ENCODE data around the gene NCAM2.

Gene NCAM2

GRCh38 chr21:21468003-21468402 lies 469.8 kb downstream of the NCAM2 start:
- DNase-seq = no peak

DNA sequence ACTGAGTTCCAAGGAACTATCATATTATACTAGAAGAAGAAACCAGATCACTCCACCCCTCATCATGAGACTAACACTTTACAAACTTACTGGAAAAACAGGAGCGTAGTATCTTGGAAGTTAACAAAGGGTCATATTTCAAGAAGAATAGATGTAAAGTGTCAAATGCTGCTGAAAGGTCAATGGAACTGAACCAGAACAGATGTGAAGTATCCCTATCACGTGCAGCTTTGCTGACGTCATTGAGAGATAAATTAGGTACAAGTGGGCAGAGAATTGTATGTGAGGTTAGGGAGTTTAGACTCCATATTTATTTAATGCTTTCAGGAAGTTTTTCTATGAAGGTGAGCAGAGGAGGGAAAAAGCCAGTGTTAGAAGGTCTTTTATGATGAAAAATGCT lies 483.0 kb downstream of the NCAM2 start:
- no peak for DNase-seq

DNA sequence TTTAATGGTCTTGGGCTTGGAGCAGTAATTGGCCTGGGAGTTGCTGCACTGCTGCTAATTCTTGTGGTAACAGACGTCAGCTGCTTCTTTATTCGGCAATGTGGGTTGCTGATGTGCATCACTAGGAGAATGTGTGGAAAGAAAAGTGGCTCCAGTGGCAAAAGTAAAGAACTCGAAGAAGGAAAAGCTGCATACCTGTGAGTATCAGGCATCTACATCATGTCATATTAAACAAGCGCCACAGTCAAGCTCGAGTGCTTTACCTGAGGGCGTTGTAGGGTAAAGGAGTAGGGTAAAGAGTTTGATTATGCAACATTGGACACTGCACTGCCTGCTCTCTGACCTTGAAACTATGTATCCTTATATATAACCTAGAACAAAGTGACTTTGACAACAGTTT lies 510.6 kb downstream of the NCAM2 start:
- no peak for DNase-seq

DNA sequence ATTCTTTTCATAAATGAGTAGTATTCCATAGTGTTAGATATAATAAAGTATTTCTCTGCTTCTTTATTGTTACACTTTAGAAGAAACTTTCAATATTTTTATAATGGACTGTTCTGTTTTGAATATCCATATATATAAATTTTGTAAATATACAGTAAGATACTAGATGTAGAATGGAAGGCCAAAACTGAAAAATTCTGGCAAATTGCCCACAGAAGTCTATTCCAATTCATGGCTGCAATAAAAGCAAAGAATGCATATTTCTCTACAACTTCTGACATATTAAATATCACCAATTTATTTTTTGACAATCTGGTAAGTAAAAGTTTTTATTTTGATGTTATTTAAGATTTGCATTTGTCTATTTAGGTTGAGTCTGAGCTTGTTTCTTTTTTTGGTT lies 532.5 kb downstream of the NCAM2 start:
- DNase-seq = no peak

- DNase-seq = no peak
Measured at GRCh38 chr21:21547368-21547953, 549.3 kb downstream of the NCAM2 start.

DNA sequence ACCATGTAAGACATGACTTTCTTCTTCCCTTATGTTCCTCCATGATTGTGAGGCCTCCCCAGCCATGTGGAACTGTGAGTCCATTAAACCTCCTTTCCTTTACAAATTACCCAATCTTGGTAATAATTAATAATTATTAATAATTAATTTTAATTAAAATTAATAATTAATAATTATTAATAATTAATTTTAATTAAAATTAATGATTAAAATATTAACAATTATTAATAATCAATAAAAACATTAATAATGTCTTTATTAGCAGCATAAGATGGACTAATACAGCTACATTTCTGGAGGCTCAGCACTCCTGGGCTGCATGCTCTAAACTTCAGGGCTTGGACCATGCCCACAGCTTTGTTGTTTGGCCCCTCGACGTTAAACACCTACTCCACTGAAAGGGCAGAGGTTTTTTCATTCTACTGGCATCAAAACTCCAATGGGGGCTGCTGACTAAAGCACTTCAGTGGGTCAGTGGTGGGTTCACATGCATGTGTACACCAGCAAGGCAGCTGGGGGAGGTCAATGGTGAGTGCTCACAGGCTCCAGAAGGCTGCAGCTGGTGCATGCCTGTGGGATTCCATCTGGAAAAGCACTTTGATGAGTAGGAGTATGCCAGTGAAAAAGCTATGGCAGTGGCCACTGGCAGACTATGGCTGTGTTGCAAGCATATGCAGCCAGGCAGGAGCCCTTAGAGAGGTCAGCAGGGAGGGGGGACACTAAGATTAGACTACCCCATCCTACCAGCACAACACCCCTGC lies 561.3 kb downstream of the NCAM2 start:
- no peak for DNase-seq
